GM21737 (cell line): Measurements from ENCODE around the gene USE1.

Source experiments
- ATAC-seq: cut with Tn5 transposase; IDR thresholded peaks from one replicate; pipeline ENCODE4 v1.9.1; 2021; ENCODE audit warnings: mild to moderate bottlenecking, moderate library complexity; ENCODE audit not compliant: unreplicated experiment

Gene USE1

DNA sequence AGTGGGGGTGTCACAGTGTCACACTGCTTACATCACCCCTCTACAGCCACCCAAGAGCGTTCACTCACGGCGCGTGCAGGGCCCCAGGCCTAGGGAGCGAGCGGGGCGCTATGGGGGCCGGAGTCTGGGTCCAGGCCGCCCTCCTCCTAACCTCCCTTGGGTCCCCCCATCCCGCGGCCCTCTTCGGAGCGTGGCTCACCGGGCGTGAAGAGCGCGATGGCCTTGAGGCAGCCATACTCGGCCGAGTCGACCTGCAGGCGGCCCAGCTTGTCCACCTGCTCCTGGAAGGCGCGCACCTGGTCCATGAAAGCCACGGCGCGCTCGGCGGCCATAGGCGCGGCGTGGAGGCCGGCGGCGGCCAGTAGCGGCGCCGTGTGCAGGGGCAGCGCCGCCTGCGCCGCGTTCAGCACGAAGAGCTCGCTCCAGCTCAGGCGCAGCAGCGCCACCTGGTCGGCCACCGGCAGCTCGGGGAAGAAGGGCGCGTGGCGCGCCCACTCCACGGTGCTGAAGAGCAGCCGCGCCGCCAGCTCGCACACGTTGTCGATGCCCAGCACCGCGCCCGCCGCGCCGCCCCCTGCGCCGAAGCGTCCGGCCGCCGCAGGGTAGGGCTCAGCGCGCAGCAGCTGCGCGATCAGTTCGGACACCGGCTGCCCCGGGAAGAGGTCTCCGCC is 20.3 kb downstream of the USE1 start:
- ATAC-seq, result no peak

GRCh38 chr19:17235971-17236777 is 21.0 kb downstream of the USE1 start:
- ATAC-seq, result no peak

DNA sequence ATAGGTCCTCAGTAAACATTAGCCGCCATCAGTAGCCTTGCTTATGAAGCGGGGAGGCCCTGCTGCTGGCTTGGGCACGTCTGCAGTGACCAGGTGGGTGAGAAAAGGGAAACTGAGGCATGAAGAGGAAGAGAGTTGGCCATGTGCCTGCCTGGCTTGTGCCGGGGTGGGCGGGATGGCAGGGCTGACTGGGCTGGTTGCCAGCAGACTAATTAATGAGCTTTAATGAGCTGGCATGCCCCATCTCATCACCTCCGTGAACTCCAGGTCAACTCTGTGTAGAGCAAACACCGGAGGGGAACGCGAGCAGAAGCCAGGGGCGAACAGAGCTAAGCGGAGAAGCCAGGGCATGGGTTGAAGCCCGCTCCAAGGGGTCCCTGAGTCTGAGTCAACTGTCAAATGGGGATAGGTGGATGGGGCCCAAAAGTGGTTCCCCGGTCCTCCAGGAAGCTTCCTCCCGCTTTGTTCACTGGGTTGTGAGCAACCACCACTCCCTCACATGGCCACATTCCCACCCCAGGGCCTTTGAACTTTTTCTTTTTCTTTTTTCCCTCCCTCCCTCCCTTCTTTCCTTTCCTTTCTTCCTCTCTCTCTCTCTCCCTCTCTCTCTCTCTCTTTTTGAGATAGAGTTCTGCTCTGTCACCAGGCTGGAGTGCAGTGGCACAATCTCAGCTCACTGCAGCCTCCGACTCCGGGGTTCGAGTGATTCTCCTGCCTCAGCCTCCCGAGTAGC is 21.8 kb downstream of the USE1 start:
- no peak for ATAC-seq

- no peak for ATAC-seq
Observed at GRCh38 chr19:17237747-17238706, 22.9 kb downstream of the USE1 start.

DNA sequence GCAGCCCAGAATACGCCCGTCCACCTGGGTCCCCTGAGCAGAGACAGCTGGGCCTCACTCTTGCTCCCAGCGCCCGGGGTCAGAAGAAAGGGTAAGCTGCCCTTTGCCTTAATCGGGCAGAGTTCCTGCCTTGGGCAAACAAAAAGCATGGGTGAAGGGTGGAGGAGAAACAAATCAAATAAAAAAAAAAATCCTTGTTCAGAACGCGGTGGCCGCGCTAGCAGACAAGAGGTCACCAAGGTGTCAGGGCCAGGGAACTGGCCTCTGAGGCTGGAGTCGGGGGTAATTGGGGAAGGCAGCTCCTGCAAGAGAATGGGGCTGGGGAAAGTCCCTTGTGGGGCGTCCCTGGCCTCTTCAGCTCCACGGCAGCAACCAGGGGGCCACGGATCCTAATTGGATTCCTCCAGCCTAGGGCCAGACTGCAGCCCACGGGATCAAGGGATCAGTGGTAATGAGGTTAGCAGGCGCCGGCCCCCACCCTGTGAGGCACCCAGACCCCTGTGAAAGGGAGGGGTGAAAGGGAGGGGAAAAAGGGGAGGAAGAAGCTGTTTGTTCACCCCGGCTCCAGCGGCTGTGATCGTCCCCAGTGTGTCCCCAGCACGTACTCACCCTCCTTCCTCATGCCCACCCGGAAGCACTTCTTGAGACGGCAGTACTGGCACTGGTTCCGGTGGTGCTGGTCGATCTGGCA is 25.1 kb downstream of the USE1 start:
- no peak for ATAC-seq

- ATAC-seq, result no peak
Observed at GRCh38 chr19:17240826-17241399, 25.8 kb downstream of the USE1 start.

- ATAC-seq, result no peak
Observed at GRCh38 chr19:17242431-17243208, 27.5 kb downstream of the USE1 start.

- ATAC-seq, result no peak
Observed at GRCh38 chr19:17243211-17243829, 28.2 kb downstream of the USE1 start.

- ATAC-seq, result no peak
Observed at GRCh38 chr19:17243830-17244617, 28.9 kb downstream of the USE1 start.

GRCh38 chr19:17244618-17245534 is 29.7 kb downstream of the USE1 start:
- ATAC-seq, result peak; percentile 17

GRCh38 chr19:17245535-17245984 is 30.4 kb downstream of the USE1 start, which contains the start of gene NR2F6:
Gene NR2F6, minus strand, starts transcription at chr19:17245919. Its CDS starts 699 bp downstream, at chr19:17245220.
- ATAC-seq, result peak; percentile 7

DNA sequence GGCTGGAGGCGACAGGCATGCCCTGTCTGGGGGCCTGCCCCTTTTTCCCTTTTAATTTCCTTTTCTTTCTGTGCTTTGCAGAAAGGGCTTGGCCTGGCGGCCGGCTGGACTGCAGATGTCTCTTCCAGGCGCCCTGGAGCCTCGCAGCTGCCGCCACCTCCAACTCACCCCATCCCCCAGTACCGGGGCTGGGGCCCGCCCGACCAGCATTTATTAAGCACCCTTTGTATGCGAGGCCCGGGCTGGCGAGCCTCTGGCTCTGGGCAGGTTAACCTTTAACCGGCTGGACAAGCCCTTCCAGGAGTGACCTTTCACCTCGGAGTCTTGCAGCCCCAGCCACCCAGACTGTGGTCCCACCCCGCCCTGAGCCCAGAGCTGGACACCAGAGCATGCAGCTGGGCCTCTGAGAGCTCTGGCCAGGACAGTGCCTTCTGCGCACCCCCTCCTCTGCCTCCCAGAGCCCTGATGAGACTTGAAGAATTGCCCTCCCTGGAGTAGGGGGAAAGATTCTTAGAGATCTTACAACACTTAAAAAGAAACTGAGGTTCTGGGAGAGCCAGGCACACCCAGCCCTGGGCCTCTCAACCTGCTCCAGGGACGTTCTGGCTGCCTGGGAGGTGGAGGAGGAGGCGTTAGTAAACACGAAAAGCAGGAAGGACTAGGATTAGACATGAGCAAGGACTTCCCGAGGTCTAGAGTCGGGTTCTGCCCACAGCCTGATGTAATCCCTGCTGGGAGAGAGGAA is 31.7 kb downstream of the USE1 start:
- no peak for ATAC-seq

- ATAC-seq, result no peak
Observed at GRCh38 chr19:17248011-17248776, 33.0 kb downstream of the USE1 start.

DNA sequence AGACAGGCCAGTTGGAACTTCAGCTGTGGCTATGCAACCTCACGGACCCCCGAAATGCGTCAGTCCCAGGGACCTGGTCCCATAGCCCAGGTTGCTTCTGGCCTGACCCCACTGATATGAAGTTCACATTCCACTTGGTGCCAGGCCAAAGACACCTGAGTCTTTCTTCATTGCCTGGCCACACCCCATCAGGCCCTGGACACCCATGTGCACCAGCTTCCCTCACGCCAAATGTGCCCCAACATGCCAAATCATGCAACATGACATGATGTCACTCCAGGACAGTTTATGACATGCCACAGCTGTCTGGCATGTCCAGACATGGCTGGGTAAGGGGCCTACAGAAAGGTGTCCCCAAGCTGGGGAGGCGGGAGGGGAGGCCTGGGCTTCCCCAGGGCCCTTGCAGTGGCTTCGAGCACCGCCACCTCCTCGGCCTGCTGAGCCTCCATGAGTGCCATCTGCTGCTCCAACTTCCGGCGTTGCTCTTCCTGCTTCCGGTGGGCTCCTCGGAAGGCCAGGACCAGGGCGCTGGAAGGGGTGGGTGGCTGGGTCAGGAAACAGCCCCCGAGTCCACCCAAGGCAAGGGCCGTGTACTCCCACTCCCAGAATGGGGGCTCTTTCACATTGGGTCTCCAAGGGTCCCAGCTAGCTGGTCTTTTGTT is 34.9 kb downstream of the USE1 start:
- ATAC-seq, result no peak
